ENCODE data around the gene SFXN4. TPM values are rescaled to one million over a fixed set of nuclear protein-coding genes. Genes with fewer than 3 reads are reported as not detected.

The SFXN4 gene
- total and polyA plus RNA-seq, 9 donors, result 11.8 to 54.9 (median 18.9) TPM

DNA sequence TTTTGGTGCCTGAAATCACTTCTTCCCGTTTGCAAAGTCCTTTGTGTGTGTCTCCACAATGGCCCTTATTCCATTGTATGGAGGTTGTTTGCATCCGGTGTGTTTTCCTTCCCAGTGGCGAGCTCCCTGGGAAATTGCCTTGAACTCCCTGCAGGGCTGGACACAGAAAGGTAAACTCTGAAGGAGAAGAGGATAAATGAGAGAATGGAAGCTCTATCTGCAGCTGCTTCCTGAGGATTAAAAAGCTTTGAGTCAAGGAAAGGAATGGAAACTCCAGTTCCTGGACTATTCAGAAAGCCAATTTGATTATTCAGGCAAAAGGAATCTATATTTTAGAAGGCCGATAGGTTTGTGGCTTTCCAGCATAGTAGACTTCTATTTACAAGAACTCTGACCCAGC is 37.5 kb upstream of the SFXN4 start:
- H3K27me3 ChIP-seq, result no peaks in the 10 kb centered on the region
- no peak overlapping the region for H3K27ac ChIP-seq
- TF ChIP-seq, protein P1, sequence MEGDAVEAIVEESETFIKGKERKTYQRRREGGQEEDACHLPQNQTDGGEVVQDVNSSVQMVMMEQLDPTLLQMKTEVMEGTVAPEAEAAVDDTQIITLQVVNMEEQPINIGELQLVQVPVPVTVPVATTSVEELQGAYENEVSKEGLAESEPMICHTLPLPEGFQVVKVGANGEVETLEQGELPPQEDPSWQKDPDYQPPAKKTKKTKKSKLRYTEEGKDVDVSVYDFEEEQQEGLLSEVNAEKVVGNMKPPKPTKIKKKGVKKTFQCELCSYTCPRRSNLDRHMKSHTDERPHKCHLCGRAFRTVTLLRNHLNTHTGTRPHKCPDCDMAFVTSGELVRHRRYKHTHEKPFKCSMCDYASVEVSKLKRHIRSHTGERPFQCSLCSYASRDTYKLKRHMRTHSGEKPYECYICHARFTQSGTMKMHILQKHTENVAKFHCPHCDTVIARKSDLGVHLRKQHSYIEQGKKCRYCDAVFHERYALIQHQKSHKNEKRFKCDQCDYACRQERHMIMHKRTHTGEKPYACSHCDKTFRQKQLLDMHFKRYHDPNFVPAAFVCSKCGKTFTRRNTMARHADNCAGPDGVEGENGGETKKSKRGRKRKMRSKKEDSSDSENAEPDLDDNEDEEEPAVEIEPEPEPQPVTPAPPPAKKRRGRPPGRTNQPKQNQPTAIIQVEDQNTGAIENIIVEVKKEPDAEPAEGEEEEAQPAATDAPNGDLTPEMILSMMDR (IDR thresholded peaks at IDR 0.05), result no peak
- TF ChIP-seq POLR2A (IDR thresholded peaks at IDR 0.05), result no peak
- no peak for TF ChIP-seq EP300 (IDR thresholded peaks at IDR 0.05)
- 17 to 29% (median 18%) methylated on average over 4 of the region's 4 CpGs for WGBS, 3 donors
- intact Hi-C loops (cut with DNase I), result loop anchor here (10.0 kb wide), 2 partner anchors 162 to 212 kb away; no protein-coding TSS in a partner anchor
- no peaks in the 10 kb centered on the region for H3K36me3 ChIP-seq
- peaks cover 3% of the 10 kb centered on the region for H3K4me1 ChIP-seq (ENCODE audit: insufficient read depth)
- H3K4me3 ChIP-seq, result no peak overlapping the region
- H3K9me3 ChIP-seq, result no peaks in the 10 kb centered on the region
- DNase-seq, result no peak

DNA sequence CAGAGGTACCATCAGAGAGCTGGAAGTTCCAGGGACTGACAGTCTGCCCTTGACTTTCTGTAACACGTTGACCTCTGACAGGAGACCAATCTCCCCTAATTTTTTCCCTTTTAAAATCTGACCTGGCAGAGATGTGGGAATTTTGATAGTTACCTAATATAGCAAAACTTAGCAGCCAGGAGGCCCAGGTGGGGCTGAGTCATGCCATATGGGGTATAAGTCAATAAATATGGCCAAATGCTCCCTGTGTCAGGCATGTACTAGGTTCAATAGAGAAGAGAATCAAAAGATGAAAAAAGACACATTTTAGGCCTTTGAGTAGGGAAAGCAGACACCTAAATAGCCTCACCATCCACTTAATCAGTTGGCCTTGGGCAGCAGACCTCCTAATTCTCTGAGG is 35.7 kb upstream of the SFXN4 start:
- no peak for DNase-seq
- intact Hi-C loops (cut with DNase I), result loop anchor here (10.0 kb wide), 2 partner anchors 164 to 214 kb away; no protein-coding TSS in a partner anchor
- peaks cover 1% of the 10 kb centered on the region for H3K4me1 ChIP-seq (ENCODE audit: insufficient read depth)
- H3K27ac ChIP-seq, result no peak overlapping the region
- H3K36me3 ChIP-seq, result no peaks in the 10 kb centered on the region
- 78 to 90% (median 83%) methylated on average over 1 of the region's 1 CpG for WGBS, 3 donors
- TF ChIP-seq EP300 (IDR thresholded peaks at IDR 0.05) (no peak), POLR2A (IDR thresholded peaks at IDR 0.05) (no peak)
- TF ChIP-seq, protein P1 (IDR thresholded peaks at IDR 0.05), result no peak
- no peaks in the 10 kb centered on the region for H3K9me3 ChIP-seq
- no peaks in the 10 kb centered on the region for H3K27me3 ChIP-seq
- no peak overlapping the region for H3K4me3 ChIP-seq

DNA sequence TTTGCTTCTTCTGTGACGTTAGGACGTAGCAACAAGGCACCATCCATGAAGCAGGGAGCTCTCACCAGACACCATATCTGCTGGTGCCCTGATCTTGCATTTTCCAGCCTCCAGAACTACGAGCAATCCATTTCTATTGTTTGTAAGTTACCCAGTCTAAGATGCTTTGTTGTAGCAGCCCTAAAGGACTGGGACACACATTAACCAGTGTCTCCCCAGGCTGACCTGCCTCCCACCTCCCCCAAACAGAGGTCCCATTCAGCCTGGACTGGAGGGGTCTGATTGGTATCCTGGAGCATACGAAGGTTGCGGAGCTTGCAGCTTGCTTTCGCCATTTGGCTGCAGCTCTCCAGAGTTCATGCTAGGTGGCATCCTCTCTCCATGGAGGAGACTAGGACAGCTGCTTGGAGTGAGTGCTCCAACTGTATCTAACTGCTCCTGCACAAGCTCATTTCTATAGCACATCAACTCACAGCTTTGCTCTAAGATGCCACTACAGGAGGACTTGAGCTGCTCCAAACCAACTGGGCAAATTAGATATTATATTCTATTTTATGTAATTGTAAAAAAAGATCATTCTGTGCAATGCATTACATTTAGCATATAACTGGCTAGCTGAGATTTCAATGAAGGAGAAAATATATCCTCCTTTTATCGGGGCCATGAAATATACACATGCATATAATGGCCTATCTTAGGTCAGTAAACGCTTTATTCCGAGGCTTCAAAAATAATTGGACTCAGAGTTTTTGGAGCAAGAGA is 33.9 kb upstream of the SFXN4 start:
- intact Hi-C loops (cut with DNase I), result no loop called here
- Histone ChIP-seq H3K4me1 (ENCODE audit: insufficient read depth) (no peaks in the 10 kb centered on the region), H3K4me3 (no peak overlapping the region), H3K27me3 (no peaks in the 10 kb centered on the region), H3K9me3 (no peaks in the 10 kb centered on the region), H3K36me3 (no peaks in the 10 kb centered on the region), H3K27ac (no peak overlapping the region)
- peak; percentile 63 to 76 (median 66) for DNase-seq
- 31 to 42% (median 41%) methylated on average over 9 of the region's 9 CpGs for WGBS, 3 donors
- no peak for TF ChIP-seq EP300 (IDR thresholded peaks at IDR 0.05)
- TF ChIP-seq, protein P1 (IDR thresholded peaks at IDR 0.05), result peak; percentile 47 to 83 (median 78)

DNA sequence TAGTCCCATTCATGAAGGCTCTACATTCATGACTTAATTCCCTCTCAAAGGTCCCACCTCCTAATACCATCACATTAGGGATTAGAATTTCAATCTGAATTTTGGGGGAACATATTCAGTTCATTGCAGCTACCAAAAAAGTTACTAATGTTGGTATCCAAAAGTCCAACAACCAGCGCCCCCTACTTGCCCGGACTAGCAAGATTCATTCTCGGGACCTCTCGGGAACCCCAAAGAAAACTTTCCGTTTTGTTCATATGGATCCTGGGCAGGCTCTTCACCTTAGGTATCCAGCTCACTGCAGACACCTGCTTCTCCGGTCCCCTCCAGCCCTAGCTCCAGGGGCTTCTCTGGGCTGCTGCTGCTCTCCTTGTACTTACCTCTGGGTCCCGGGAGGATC is 32.9 kb upstream of the SFXN4 start:
- H3K27me3 ChIP-seq, result no peaks in the 10 kb centered on the region
- no peak overlapping the region for H3K4me3 ChIP-seq
- intact Hi-C loops (cut with DNase I), result no loop called here
- H3K4me1 ChIP-seq (ENCODE audit: insufficient read depth), result no peaks in the 10 kb centered on the region
- 25 to 36% (median 28%) methylated on average over 7 of the region's 7 CpGs for WGBS, 3 donors
- DNase-seq, result no peak
- no peak for TF ChIP-seq EP300 (IDR thresholded peaks at IDR 0.05)
- no peak for TF ChIP-seq POLR2A (IDR thresholded peaks at IDR 0.05)
- TF ChIP-seq, protein P1 (IDR thresholded peaks at IDR 0.05), result no peak
- no peaks in the 10 kb centered on the region for H3K9me3 ChIP-seq
- H3K27ac ChIP-seq, result no peak overlapping the region
- H3K36me3 ChIP-seq, result no peaks in the 10 kb centered on the region

Measured in ovary (tissue), 9 donors.